Endodermal cell (in vitro differentiated cells): ENCODE results near the gene TGFB1. TPM values are rescaled to one million over a fixed set of nuclear protein-coding genes. Genes with fewer than 3 reads are reported as not detected.
"Not testable (repeated sequence)": the region's sequence is repeated elsewhere in the genome, so short reads cannot be mapped to it uniquely, and the experiment has no call there.

Experiments
- DNase-seq: peaks from one replicate; pipeline ENCODE4 v3.0.0-alpha.2; 2017
- H3K27ac ChIP-seq: 2 replicates; pipeline ENCODE4 v1.5.1; 2013; ENCODE audit warnings: mild to moderate bottlenecking, low read depth, low read length, moderate library complexity
- H3K27me3 ChIP-seq: 2 replicates; pipeline ENCODE4 v1.6.1; 2013; ENCODE audit warnings: mild to moderate bottlenecking, low read length, moderate library complexity; ENCODE audit not compliant: insufficient read depth, control insufficient read depth, poor library complexity, severe bottlenecking
- H3K36me3 ChIP-seq: 2 replicates; pipeline ENCODE4 v1.7.0; 2013; ENCODE audit warnings: mild to moderate bottlenecking, low read length, moderate library complexity; ENCODE audit not compliant: control insufficient read depth, insufficient read depth
- H3K4me1 ChIP-seq: one replicate; pipeline ENCODE4 v1.7.0; 2013; ENCODE audit warnings: low read length; ENCODE audit not compliant: control insufficient read depth, insufficient read depth
- H3K4me3 ChIP-seq: 2 replicates; pipeline ENCODE4 v1.5.1; 2013; ENCODE audit warnings: mild to moderate bottlenecking, low read length, moderate library complexity
- H3K9ac ChIP-seq: 2 replicates; pipeline ENCODE4 v1.6.1; 2013; ENCODE audit warnings: mild to moderate bottlenecking, low read length, moderate library complexity; ENCODE audit not compliant: poor library complexity, severe bottlenecking; ENCODE audit errors: extremely low read depth
- H3K9me3 ChIP-seq: 2 replicates; pipeline ENCODE4 v1.6.1; 2013; ENCODE audit warnings: mild to moderate bottlenecking, low read length, moderate library complexity; ENCODE audit not compliant: control insufficient read depth
- H3K27ac Mint-ChIP-seq: 2 replicates; pipeline ENCODE4 v1.8.0; 2020; ENCODE audit warnings: mixed read lengths
- H3K27me3 Mint-ChIP-seq: 2 replicates; pipeline ENCODE4 v1.8.0; 2021; ENCODE audit warnings: mild to moderate bottlenecking, mixed read lengths; ENCODE audit not compliant: insufficient read depth
- H3K36me3 Mint-ChIP-seq: 2 replicates; pipeline ENCODE4 v1.8.0; 2020; ENCODE audit warnings: low read depth, mixed read lengths
- H3K4me1 Mint-ChIP-seq: 2 replicates; pipeline ENCODE4 v1.8.0; 2020; ENCODE audit warnings: mixed read lengths
- H3K4me3 Mint-ChIP-seq: 2 replicates; pipeline ENCODE4 v1.8.0; 2020; ENCODE audit warnings: mild to moderate bottlenecking, moderate library complexity, mixed read lengths
- H3K9me3 Mint-ChIP-seq: 2 replicates; pipeline ENCODE4 v1.8.0; 2020; ENCODE audit warnings: mild to moderate bottlenecking, mixed read lengths
- WGBS, 2 experiments: methylation state at CpG; one replicate each; pipeline versions ENCODE4 v1.1.5 to v1.1.7; 2013; ENCODE audit warnings: missing lambda C conversion rate in 2 of 2, mixed read lengths in 1 of 2; ENCODE audit not compliant: insufficient coverage in 1 of 2, insufficient read length in 1 of 2; 5-methylcytosine and 5-hydroxymethylcytosine counted together
- total RNA-seq, 2 donors: library from RNA; stranded (reverse); fragmentation: NEBNext Ultra II Directional in 1 of 2; extraction: Animal tissue kit (Norgen Biotek cat#: 25700) in 1 of 2; gene quantifications; 2 replicates in 1 of 2; 3 replicates in 1 of 2; pipeline ENCODE4 v1.2.1, GENCODE V29; 2021
- TF ChIP-seq, protein P1 (sequence below): fragments of 200-600 bp; sonication (generic); conservative IDR thresholded peaks from 2 replicates; pipeline ENCODE4 v1.5.0; 2021; ENCODE audit warnings: antibody characterized with exemption, mild to moderate bottlenecking

Gene TGFB1
- total RNA-seq, 2 donors from 2014 or later = 56.3 to 60.1 TPM

DNA sequence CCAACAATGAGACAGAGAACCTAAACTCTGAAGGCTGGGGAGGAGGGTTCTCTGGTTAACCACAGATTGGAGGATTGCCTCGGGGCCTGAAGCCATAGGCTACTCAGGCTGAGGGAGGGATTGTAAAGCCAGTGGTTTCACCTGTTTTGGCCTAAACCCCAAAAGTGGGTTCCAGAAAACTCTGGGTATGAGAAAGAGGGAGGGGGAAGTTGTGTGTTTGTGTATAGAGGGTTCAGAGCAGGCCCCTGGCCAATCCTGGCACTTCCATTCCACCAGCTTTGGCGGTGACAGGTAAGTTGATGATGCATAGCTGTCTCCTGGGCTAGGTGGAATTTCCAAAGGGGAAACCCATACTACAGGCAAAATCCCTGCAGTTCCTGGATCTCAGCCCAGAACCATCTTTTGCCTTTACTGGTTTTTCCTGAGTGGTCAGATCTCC lies 57.3 kb downstream of the TGFB1 start:
- Histone ChIP-seq H3K9ac (no peak overlapping the region), H3K4me3 (no peak overlapping the region), H3K9me3 (no peaks in the 10 kb centered on the region), H3K4me1 (peaks cover 7% of the 10 kb centered on the region), H3K27me3 (no peaks in the 10 kb centered on the region), H3K36me3 (peaks cover 96% of the 10 kb centered on the region), H3K27ac (no peak overlapping the region)
- H3K9me3 Mint-ChIP-seq = no peaks in the 10 kb centered on the region
- H3K4me3 Mint-ChIP-seq = no peak overlapping the region
- TF ChIP-seq, protein P1, sequence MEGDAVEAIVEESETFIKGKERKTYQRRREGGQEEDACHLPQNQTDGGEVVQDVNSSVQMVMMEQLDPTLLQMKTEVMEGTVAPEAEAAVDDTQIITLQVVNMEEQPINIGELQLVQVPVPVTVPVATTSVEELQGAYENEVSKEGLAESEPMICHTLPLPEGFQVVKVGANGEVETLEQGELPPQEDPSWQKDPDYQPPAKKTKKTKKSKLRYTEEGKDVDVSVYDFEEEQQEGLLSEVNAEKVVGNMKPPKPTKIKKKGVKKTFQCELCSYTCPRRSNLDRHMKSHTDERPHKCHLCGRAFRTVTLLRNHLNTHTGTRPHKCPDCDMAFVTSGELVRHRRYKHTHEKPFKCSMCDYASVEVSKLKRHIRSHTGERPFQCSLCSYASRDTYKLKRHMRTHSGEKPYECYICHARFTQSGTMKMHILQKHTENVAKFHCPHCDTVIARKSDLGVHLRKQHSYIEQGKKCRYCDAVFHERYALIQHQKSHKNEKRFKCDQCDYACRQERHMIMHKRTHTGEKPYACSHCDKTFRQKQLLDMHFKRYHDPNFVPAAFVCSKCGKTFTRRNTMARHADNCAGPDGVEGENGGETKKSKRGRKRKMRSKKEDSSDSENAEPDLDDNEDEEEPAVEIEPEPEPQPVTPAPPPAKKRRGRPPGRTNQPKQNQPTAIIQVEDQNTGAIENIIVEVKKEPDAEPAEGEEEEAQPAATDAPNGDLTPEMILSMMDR = no peak
- DNase-seq = no peak
- peaks cover 6% of the 10 kb centered on the region for H3K4me1 Mint-ChIP-seq
- H3K27ac Mint-ChIP-seq = peak overlapping the region; percentile 90
- H3K27me3 Mint-ChIP-seq = no peaks in the 10 kb centered on the region
- WGBS, 2 experiments = 100% methylated on average over 2 of the region's 2 CpGs; no CpG with 5 or more reads in 1 of the 2 experiments
- peaks cover 90% of the 10 kb centered on the region for H3K36me3 Mint-ChIP-seq

DNA sequence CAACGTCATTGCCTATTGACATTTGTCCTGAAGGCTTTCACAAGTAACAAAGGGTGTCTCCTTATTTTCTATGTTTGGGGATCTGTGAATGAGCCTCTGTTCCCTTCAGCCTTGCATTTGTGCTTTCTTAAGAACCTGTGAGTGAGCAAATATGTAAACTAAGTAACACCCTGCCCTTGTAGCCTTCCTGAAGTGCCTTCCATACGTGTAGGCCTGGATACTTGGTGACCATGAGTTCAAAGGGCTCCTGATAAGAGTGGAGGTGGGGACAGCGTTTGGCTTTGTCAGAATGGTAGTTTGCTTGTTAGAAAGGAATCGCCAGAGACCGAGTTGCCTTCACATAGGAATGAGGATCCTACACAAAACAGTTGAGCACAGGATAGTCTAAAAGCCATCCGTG lies 58.2 kb downstream of the TGFB1 start:
- Histone ChIP-seq H3K27me3 (no peaks in the 10 kb centered on the region), H3K36me3 (peaks cover 93% of the 10 kb centered on the region), H3K27ac (no peak overlapping the region), H3K9me3 (no peaks in the 10 kb centered on the region), H3K9ac (no peak overlapping the region), H3K4me3 (no peak overlapping the region), H3K4me1 (peaks cover 7% of the 10 kb centered on the region)
- no peak for DNase-seq
- TF ChIP-seq, protein P1 = no peak
- no peaks in the 10 kb centered on the region for H3K27me3 Mint-ChIP-seq
- no peak overlapping the region for H3K4me3 Mint-ChIP-seq
- peaks cover 91% of the 10 kb centered on the region for H3K36me3 Mint-ChIP-seq
- H3K27ac Mint-ChIP-seq = peak overlapping the region; percentile 52
- peaks cover 6% of the 10 kb centered on the region for H3K4me1 Mint-ChIP-seq
- WGBS, 2 experiments = 86 to 91% methylated on average over 6 of the region's 6 CpGs
- H3K9me3 Mint-ChIP-seq = no peaks in the 10 kb centered on the region

DNA sequence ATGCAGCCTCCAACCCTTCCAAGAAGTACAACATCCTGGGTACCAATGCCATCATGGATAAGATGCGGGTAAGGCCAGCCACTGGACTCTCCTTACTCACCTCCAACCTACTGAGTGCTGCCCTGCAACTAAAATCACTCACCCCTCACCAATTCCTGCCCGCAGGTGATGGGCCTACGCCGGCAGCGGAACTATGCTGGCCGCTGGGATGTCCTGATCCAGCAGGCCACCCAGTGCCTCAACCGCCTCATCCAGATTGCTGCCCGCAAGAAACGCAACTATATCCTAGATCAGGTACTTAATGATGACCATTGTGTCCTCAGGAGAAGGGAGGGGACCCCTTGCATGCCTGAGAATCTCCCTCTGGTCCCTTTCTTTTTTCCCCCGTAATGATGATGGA lies 59.3 kb downstream of the TGFB1 start:
- 96 to 97% methylated on average over 3 to 10 of the region's 10 CpGs for WGBS, 2 experiments
- Mint-ChIP-seq H3K4me1 (peaks cover 6% of the 10 kb centered on the region), H3K27me3 (no peaks in the 10 kb centered on the region), H3K4me3 (no peak overlapping the region), H3K9me3 (no peaks in the 10 kb centered on the region), H3K36me3 (peaks cover 88% of the 10 kb centered on the region), H3K27ac (no peak overlapping the region)
- Histone ChIP-seq H3K4me3 (no peak overlapping the region), H3K36me3 (peaks cover 93% of the 10 kb centered on the region), H3K27ac (no peak overlapping the region), H3K4me1 (peaks cover 7% of the 10 kb centered on the region), H3K9ac (no peak overlapping the region), H3K9me3 (no peaks in the 10 kb centered on the region), H3K27me3 (no peaks in the 10 kb centered on the region)
- TF ChIP-seq, protein P1 = no peak
- no peak for DNase-seq

DNA sequence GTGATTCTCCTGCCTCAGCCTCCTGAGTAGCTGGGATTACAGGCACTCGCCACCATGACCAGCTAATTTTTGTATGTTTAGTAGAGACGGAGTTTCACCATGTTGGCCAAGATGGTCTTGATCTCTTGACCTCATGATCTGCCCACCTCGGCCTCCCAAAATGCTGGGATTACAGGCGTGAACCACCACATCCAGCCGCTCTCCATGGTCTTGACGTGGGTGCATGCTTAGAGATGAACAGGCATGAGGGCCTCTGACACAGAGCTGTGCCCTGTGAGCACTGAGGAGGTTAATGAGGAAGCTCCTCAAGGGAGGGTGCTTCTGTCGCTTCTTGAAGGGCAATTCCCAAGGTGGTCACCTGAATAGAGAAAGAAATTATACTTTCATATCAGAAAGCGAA lies 63.9 kb downstream of the TGFB1 start:
- H3K36me3 Mint-ChIP-seq = peaks cover 86% of the 10 kb centered on the region
- not testable (repeated sequence) for H3K27ac ChIP-seq, H3K27me3 ChIP-seq, H3K27me3 Mint-ChIP-seq, H3K9me3 ChIP-seq, H3K9ac ChIP-seq, H3K4me1 ChIP-seq, H3K4me1 Mint-ChIP-seq, H3K4me3 ChIP-seq, H3K9me3 Mint-ChIP-seq, DNase-seq, H3K4me3 Mint-ChIP-seq
- WGBS, 2 experiments = 89 to 94% methylated on average over 8 of the region's 8 CpGs
- peaks cover 91% of the 10 kb centered on the region for H3K36me3 ChIP-seq
- H3K27ac Mint-ChIP-seq = peak overlapping the region; percentile 37
